Activated CD4-positive, alpha-beta T cell treated with anti-CD3 and anti-CD28 coated beads, Interleukin-2, amount 10 ng/mL, durations not matched to agents 24 days and 14 days (primary cell): Measurements from ENCODE around the gene TRIM3. TPM values are rescaled to one million over a fixed set of nuclear protein-coding genes. Genes with fewer than 3 reads are reported as not detected.

ENCODE experiments used
- DNase-seq: peaks from one replicate; pipeline ENCODE4 v3.0.0; 2022
- H3K27ac Mint-ChIP-seq: one replicate; pipeline ENCODE4 v1.8.0; 2022; ENCODE audit warnings: mild to moderate bottlenecking, mixed read lengths
- H3K27me3 Mint-ChIP-seq: one replicate; pipeline ENCODE4 v1.8.0; 2022; ENCODE audit warnings: mixed read lengths
- H3K36me3 Mint-ChIP-seq: one replicate; pipeline ENCODE4 v1.8.0; 2022; ENCODE audit warnings: low read depth, mild to moderate bottlenecking, mixed read lengths
- H3K4me1 Mint-ChIP-seq: one replicate; pipeline ENCODE4 v1.8.0; 2021; ENCODE audit warnings: mixed read lengths
- H3K4me3 Mint-ChIP-seq: one replicate; pipeline ENCODE4 v1.8.0; 2022; ENCODE audit warnings: mild to moderate bottlenecking, moderate library complexity, mixed read lengths
- H3K9me3 Mint-ChIP-seq: one replicate; pipeline ENCODE4 v1.8.0; 2021; ENCODE audit warnings: mixed read lengths
- intact Hi-C: fragments of 100-400 bp; cut with micrococcal nuclease; formaldehyde crosslinking; loops from one replicate; pipeline ENCODE4 v1.15.1; 2023
- total RNA-seq: library from RNA; stranded (reverse); gene quantifications from 2 replicates; pipeline ENCODE4 v1.2.3, GENCODE V29; 2022

TRIM3 gene
- total RNA-seq, 1 donor from 2014 or later: 4.1 TPM

DNA sequence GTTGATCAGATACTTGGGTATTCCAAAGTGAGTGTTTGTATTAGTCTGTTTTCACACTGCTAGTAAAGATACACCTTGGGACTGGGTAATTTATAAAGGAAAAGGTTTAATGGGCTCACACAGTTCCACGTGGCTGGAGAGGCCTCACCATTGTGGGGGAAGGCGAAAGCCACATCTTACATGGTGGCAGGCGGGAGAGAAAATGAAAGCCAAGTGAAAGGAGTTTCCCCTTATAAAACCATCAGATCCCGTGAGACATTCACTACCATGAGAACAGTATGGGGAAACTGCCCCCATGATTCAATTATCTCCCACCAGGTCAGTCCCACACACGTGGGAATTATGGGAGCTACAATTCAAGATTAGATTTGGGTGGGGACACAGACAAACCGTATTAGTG, 14.6 kb upstream of the TRIM3 start:
- Mint-ChIP-seq H3K27ac (no peak overlapping the region), H3K4me1 (peaks cover 5% of the 10 kb centered on the region), H3K36me3 (peaks cover 20% of the 10 kb centered on the region), H3K27me3 (no peaks in the 10 kb centered on the region), H3K4me3 (no peak overlapping the region), H3K9me3 (no peaks in the 10 kb centered on the region)
- DNase-seq: no peak
- intact Hi-C loops: loop anchor here (5.0 kb wide), 1 partner anchor 34 kb away; no protein-coding TSS in a partner anchor

DNA sequence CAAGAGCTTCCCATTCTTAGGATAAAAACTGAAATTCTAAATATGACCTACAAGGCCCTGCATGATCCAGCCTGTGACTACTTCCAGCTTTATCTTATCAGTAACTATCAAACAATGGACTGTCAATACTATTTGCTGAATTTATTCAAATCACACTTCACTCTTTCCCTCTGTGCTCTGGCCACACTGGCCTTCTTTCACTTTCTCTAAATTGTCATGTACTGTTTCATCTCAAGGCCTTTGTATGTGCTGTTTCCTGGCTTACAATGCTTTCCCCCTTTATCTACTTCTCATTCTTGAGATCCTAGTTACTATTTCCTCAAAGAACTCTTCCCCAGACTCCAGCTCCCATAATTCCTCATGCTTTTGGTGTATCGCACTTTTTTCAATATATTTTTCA, 13.2 kb upstream of the TRIM3 start:
- no peak overlapping the region for H3K27ac Mint-ChIP-seq
- H3K36me3 Mint-ChIP-seq: peaks cover 31% of the 10 kb centered on the region
- intact Hi-C loops: loop anchor here (5.0 kb wide), 1 partner anchor 35 kb away; no protein-coding TSS in a partner anchor
- DNase-seq: no peak
- peaks cover 16% of the 10 kb centered on the region for H3K4me1 Mint-ChIP-seq
- H3K4me3 Mint-ChIP-seq: no peak overlapping the region
- H3K9me3 Mint-ChIP-seq: no peaks in the 10 kb centered on the region
- no peaks in the 10 kb centered on the region for H3K27me3 Mint-ChIP-seq

DNA sequence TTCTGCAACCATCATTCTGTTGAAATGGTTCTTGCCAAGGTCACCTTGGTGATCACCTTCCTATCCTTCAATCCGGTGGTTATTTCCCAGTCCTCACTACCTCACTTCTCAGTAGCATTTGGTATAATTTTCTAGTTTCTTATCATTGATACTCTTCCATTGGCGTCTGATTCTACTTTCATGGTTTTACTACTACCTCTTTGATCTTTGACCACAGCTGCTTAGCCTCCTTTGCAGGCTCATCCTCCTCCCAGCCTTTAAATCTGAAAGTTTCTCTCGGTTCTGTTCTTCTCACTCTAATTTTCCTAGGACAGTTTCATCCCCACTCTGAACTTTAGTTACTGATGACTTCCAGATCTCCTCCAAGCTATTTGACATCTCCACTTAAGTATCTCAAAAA, 12.5 kb upstream of the TRIM3 start:
- no peak overlapping the region for H3K4me3 Mint-ChIP-seq
- H3K9me3 Mint-ChIP-seq: no peaks in the 10 kb centered on the region
- H3K27me3 Mint-ChIP-seq: no peaks in the 10 kb centered on the region
- intact Hi-C loops: loop anchor here (5.0 kb wide), 1 partner anchor 36 kb away; no protein-coding TSS in a partner anchor
- no peak for DNase-seq
- no peak overlapping the region for H3K27ac Mint-ChIP-seq
- peaks cover 14% of the 10 kb centered on the region for H3K4me1 Mint-ChIP-seq
- peaks cover 29% of the 10 kb centered on the region for H3K36me3 Mint-ChIP-seq

DNA sequence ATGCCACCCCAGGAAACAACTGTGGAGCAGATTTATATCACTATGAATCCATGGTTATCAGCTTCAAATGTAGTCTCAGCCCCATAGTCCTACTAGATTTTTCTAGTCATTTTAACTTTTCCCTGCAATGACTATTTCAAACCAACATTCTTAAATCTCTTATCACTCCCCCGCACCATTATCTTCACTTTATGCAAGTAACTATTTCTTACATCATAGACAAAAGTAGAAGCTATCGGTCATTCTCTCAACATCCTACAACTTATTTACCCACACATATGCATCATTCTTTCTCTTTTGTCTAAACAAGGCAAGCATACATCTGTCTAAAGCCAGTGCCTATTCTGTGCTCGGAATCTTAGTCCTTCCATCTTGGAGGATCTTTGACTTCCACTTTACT, 11.9 kb upstream of the TRIM3 start:
- Mint-ChIP-seq H3K27ac (no peak overlapping the region), H3K36me3 (peaks cover 33% of the 10 kb centered on the region), H3K27me3 (no peaks in the 10 kb centered on the region), H3K4me3 (no peak overlapping the region), H3K4me1 (peaks cover 16% of the 10 kb centered on the region), H3K9me3 (no peaks in the 10 kb centered on the region)
- intact Hi-C loops: loop anchor here (5.0 kb wide), 1 partner anchor 37 kb away; no protein-coding TSS in a partner anchor
- no peak for DNase-seq

DNA sequence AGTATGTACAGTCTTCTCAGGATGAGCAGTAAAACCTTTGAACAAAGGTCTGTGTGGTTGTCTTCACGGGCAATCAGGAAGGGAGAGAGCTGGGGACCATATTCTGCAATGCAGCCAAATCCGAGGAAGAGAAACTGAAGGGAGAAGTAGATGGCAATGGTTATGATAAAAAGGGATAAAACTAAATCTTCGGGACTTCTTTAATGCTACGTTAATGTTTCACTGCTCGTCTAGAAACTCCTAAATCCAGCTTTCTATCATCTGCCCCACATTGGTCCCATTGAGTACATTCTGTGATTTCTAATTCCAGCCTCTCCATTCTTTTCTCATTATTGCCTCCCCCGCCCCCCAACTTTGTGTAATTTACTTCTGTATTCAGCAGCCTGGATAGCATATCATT, 9.3 kb upstream of the TRIM3 start:
- peak overlapping the region; percentile 94 for H3K4me3 Mint-ChIP-seq
- no peaks in the 10 kb centered on the region for H3K9me3 Mint-ChIP-seq
- peak overlapping the region; percentile 98 for H3K27ac Mint-ChIP-seq
- peaks cover 30% of the 10 kb centered on the region for H3K4me1 Mint-ChIP-seq
- intact Hi-C loops: loop anchor here (5.0 kb wide), 2 partner anchors 66 to 161 kb away; partner anchors contain the start of genes APBB1 and CAVIN3
- no peaks in the 10 kb centered on the region for H3K27me3 Mint-ChIP-seq
- peaks cover 32% of the 10 kb centered on the region for H3K36me3 Mint-ChIP-seq
- no peak for DNase-seq

DNA sequence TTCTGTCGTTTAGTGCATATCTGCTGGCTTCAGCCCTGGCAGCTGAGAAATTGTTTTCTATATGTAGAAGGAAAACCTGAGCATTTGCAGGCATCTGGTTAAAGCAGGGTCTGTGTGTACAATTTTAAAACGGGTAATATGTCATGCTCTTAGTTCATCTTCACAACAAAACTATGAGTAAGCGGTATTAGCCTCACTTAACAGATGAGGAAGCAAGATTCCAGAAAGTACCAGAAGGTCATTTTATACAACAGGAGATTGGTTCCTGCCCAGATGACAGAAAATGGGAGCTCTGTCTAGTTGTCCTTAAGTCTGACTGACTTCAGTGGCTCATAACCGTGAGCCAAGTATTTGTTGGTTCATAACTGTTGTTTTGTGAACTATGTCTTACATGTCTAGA, 8.7 kb upstream of the TRIM3 start:
- Mint-ChIP-seq H3K4me1 (peaks cover 30% of the 10 kb centered on the region), H3K27me3 (no peaks in the 10 kb centered on the region), H3K4me3 (peak overlapping the region; percentile 94), H3K27ac (peak overlapping the region; percentile 98), H3K9me3 (no peaks in the 10 kb centered on the region), H3K36me3 (peaks cover 37% of the 10 kb centered on the region)
- DNase-seq: no peak
- intact Hi-C loops: loop anchor here (5.0 kb wide), 2 partner anchors 65 to 160 kb away; partner anchors contain the start of genes APBB1 and CAVIN3

DNA sequence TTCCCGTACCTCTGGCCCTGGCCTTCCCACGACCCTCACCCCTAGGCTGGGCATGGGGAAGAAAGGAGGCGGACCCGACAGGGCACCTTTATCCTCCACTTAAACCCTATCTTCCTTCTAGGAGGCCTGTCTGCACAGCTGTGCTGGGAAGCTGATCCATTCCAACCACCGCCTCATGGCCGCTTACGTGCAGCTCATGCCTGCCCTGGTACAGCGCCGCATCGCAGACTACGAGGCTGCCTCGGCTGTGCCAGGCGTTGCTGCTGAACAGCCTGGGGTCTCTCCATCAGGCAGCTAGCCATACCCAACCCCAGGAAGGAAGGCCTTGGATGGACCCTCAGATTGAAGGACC, 8.2 kb upstream of the TRIM3 start:
- Mint-ChIP-seq H3K36me3 (peaks cover 41% of the 10 kb centered on the region), H3K4me3 (peak overlapping the region; percentile 94), H3K27me3 (no peaks in the 10 kb centered on the region), H3K4me1 (peaks cover 30% of the 10 kb centered on the region), H3K27ac (peak overlapping the region; percentile 98), H3K9me3 (no peaks in the 10 kb centered on the region)
- intact Hi-C loops: loop anchor here (1.0 to 5.0 kb wide), 6 partner anchors 65 to 248 kb away; partner anchors contain the start of genes APBB1, CAVIN3, FHIP1B and ILK
- no peak for DNase-seq

DNA sequence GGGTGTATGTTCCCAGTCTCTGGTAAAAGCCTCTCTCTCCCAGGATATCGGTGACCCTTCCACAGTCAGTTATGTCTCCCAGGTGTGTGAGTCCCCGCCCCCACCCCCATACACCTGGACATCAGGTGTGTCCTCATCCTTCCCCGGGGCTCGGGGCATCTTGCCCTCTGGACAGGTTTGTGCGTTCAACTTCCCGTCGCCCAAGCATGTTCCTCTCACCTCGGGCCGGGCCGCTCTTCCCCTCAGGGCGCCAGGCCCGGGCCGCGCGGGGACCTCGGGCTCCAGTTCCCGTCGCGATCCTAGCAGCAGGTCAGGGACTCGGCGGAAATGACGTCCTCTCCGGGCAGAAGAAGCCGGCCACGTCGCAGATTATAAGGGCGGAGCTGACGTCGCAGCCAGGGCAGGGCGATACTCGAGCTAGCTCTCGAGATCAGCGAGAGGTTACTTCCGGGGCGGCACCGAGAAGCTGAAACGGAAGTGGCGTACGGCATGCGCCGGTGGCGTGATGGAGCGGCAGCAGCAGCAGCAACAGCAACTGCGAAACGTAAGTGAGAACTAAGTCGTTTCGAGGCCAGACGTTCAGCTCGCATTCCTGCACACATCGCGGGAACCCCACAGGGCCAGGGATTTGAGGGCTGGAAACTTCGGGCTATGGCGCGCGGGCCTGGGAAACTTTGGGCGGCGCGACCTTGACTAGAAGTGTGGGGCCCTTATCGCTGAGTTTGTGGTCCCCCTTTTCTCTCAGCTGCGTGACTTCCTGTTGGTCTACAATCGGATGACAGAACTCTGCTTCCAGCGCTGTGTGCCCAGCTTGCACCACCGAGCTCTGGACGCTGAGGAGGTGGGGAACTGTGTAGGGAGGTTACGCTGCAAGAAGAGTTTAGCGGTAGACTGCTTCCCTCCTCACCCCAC, 7.5 kb upstream of the TRIM3 start, which contains the start of the genes ARFIP2 and TIMM10B:
Gene ARFIP2 (minus strand): TSS at position 320 of the 912 bp plus-strand sequence. CDS start 910 bp downstream, outside the sequence.
Gene TIMM10B (plus strand): TSS at position 490 of the 912 bp plus-strand sequence. CDS start 16 bp downstream, at position 506.
- peak within 1 kb of the TSS; percentile 98 for H3K27ac Mint-ChIP-seq
- no peaks in the 10 kb centered on the region for H3K27me3 Mint-ChIP-seq
- peak within 1 kb of the TSS; percentile 94 for H3K4me3 Mint-ChIP-seq
- H3K36me3 Mint-ChIP-seq: peaks cover 41% of the 10 kb centered on the region
- intact Hi-C loops: loop anchor here (1.0 to 5.0 kb wide), 6 partner anchors 64 to 247 kb away; partner anchors contain the start of genes APBB1, CAVIN3, FHIP1B and ILK
- H3K9me3 Mint-ChIP-seq: no peaks in the 10 kb centered on the region
- DNase-seq: peak; percentile 99
- peaks cover 30% of the 10 kb centered on the region for H3K4me1 Mint-ChIP-seq

DNA sequence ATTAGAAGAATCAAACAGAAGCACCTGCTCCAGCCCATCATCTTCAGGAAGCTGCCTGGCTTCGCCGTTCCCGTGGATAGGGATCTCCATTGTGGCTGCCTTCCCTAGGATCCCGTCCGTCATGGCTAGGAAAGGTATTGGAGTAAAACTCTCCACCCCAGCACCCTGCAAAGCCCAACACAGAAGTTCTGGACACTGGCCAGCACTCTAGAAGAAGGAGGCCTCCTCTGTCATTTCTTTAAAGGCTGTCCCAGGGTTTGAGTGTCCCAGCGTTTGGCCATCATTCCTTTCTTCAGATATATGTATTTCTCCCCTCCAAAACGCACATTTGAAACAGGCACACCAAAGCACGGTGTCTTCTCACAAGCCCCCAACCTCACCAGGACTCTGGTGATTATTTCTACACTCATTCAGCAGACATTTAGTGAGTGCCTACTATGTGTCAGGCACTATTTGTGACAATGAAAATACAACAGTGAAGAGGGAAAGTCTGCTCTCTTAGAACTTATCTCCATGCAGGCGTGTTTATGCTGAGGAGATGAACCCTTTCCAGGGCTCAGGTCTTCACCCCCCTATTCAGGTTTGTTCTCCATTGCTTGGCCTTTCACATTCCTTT, 6.7 kb upstream of the TRIM3 start:
- Mint-ChIP-seq H3K4me1 (peaks cover 30% of the 10 kb centered on the region), H3K36me3 (peaks cover 41% of the 10 kb centered on the region), H3K4me3 (peak overlapping the region; percentile 94), H3K9me3 (no peaks in the 10 kb centered on the region), H3K27ac (peak overlapping the region; percentile 98), H3K27me3 (no peaks in the 10 kb centered on the region)
- no peak for DNase-seq
- intact Hi-C loops: loop anchor here (5.0 kb wide), 2 partner anchors 63 to 158 kb away; partner anchors contain the start of genes APBB1 and CAVIN3

DNA sequence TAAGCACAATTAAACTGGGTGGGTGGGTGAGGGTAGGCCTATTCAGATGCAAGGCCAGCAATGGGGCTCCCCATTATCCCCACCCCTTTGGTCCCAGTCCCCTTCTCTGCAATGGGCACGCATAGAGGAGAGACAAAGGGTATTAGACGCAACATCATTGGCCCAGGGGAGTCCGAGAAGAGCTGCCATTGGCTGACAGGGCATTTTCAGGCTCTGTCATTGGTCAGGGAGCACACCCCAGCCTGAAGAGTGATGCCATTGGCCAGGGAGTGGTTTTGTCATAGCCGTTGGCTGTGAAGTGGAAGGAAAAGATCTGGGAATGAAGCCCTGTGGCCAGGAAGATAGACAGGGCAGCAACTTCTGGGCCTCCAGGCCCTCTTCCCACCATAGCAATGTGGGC, 2.8 kb upstream of the TRIM3 start:
- Mint-ChIP-seq H3K9me3 (no peaks in the 10 kb centered on the region), H3K27ac (no peak overlapping the region), H3K36me3 (peaks cover 25% of the 10 kb centered on the region), H3K4me3 (no peak overlapping the region), H3K4me1 (peaks cover 31% of the 10 kb centered on the region), H3K27me3 (peaks cover 4% of the 10 kb centered on the region)
- DNase-seq: no peak
- intact Hi-C loops: no loop called here

DNA sequence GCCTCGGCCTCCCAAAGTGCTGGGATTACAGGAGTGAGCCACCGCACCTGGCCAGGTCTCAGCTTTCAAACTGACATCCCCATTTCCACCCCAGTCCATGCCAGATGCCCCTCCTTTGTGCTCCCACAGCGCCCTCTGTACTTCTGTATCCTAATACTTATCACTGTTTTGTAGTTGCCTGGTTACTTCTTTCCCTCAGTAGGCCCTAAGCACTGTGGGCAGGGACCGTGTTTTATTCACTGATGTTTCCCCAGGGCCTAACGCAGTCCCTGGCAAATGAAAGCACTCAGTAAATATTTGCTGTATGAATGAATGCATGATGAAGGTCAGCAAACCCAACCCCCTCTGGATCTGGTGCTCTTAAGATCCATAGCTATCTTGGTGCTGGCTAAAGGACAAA, 2.2 kb upstream of the TRIM3 start:
- intact Hi-C loops: no loop called here

DNA sequence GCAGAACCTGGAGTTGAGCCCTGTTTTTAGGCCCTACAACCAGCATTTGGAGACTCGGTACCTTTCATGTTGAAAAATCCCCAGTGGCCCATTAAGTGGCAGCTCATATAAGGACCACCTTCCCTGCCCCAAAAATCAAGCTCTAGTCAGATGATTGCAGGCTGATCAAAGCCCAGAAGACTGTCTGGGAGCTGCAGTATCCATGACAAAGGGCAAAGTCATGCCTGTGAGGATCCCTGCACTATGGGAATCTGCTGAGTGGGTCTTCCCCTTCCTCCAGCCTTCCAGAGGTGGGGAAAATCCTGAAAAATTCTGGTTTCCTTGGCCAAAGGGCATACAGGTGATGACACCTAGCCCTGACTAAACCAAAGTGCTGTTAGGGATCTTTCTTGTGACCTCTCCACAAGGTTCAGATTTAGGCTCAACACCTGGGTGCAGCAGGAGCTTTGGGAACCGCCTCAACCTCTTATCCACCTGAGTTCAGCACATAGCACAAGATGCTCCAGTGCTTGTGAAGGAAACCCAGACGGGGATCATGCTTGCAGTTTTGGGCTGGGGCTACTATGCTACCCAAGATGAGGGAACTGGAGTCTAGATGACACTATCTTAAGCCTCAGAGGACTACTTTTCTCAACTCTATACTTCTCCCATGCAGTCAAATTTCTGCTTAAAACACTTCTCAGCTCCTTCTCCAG, 1.2 kb upstream of the TRIM3 start:
- Mint-ChIP-seq H3K27ac (peak overlapping the region; percentile 22), H3K9me3 (no peaks in the 10 kb centered on the region)
- intact Hi-C loops: no loop called here

More for the DNA sequence above, 2.2 kb upstream of the TRIM3 start:
- peaks cover 32% of the 10 kb centered on the region for H3K4me1 Mint-ChIP-seq
- no peak overlapping the region for H3K4me3 Mint-ChIP-seq
- no peak overlapping the region for H3K27ac Mint-ChIP-seq
- H3K36me3 Mint-ChIP-seq: peaks cover 20% of the 10 kb centered on the region
- no peak for DNase-seq
- H3K27me3 Mint-ChIP-seq: peaks cover 6% of the 10 kb centered on the region
- no peaks in the 10 kb centered on the region for H3K9me3 Mint-ChIP-seq

DNA sequence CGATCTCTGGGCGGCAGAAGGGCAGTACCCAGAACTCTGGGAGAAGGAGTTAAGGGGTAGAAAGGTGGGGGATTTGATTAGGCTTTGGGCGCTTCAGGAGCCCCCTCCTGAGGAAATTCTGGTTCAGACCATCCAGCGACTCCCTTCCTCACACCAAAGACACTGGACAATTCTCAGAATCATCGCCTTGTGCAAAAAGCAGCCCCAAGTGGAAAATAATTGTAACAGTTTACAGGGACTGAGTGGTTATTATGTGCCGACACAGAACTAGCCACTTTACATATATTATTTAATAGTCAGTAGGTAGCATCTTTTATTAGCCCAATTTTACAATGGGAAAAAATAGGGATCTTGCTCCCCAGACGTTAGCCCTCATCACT, 662 bp upstream of the TRIM3 start:
- H3K36me3 Mint-ChIP-seq: peaks cover 18% of the 10 kb centered on the region
- H3K4me3 Mint-ChIP-seq: peak overlapping the region; percentile 79
- peaks cover 19% of the 10 kb centered on the region for H3K4me1 Mint-ChIP-seq
- no peak for DNase-seq
- no peaks in the 10 kb centered on the region for H3K9me3 Mint-ChIP-seq
- peaks cover 6% of the 10 kb centered on the region for H3K27me3 Mint-ChIP-seq
- intact Hi-C loops: no loop called here
- H3K27ac Mint-ChIP-seq: peak overlapping the region; percentile 26

More for the DNA sequence above, 1.2 kb upstream of the TRIM3 start:
- H3K4me1 Mint-ChIP-seq: peaks cover 24% of the 10 kb centered on the region
- H3K27me3 Mint-ChIP-seq: peaks cover 6% of the 10 kb centered on the region
- H3K4me3 Mint-ChIP-seq: peak overlapping the region; percentile 79
- H3K36me3 Mint-ChIP-seq: peaks cover 18% of the 10 kb centered on the region
- DNase-seq: no peak
